ENCODE results near the gene KIAA0408.

Gene KIAA0408

GRCh38 chr6:127481111-127481510 lies 21.9 kb upstream of the KIAA0408 start:
- Histone ChIP-seq H3K4me2 (ENCODE audit: low read depth, low read length) (no peak overlapping the region), H3K9me3 (replicated peaks; ENCODE audit: insufficient read depth, low read length) (no peaks in the 10 kb centered on the region), H3K4me1 (ENCODE audit: low read length) (peaks cover 24% of the 10 kb centered on the region), H4K20me1 (ENCODE audit: insufficient read depth, low read length) (no peaks in the 10 kb centered on the region), H3K9me2 (replicated peaks; ENCODE audit: insufficient read depth, low read length) (no peaks in the 10 kb centered on the region), H3K9ac (ENCODE audit: low read length) (no peak overlapping the region), H3F3A (ENCODE audit: insufficient read depth, low read length) (peaks cover 20% of the 10 kb centered on the region), H3K27ac (ENCODE audit: low read length) (no peak overlapping the region), H2AFZ (ENCODE audit: low read length) (no peak overlapping the region), H3K27me3 (replicated peaks; ENCODE audit: insufficient read depth, low read length) (no peaks in the 10 kb centered on the region), H3K79me2 (ENCODE audit: low read length) (no peaks in the 10 kb centered on the region), H3K36me3 (replicated peaks; ENCODE audit: insufficient read depth, low read length) (no peaks in the 10 kb centered on the region), H3K4me3 (ENCODE audit: low read length) (no peak overlapping the region)
- DNase-seq = no peak
- TF ChIP-seq EZH2 (optimal IDR thresholded peaks at IDR 0.05; ENCODE audit: low read depth, low read length) (no peak), CTCF (IDR thresholded peaks at IDR 0.05; ENCODE audit: low read length) (no peak), EZH2phosphoT487 (IDR thresholded peaks at IDR 0.05; ENCODE audit: low read length) (no peak)

GRCh38 chr6:127477658-127478057 lies 18.5 kb upstream of the KIAA0408 start:
- no peak for DNase-seq
- H3K4me1 ChIP-seq (ENCODE audit: low read length) = no peaks in the 10 kb centered on the region
- no peaks in the 10 kb centered on the region for H3K9me2 ChIP-seq (replicated peaks; ENCODE audit: insufficient read depth, low read length)
- H4K20me1 ChIP-seq (ENCODE audit: insufficient read depth, low read length) = no peaks in the 10 kb centered on the region
- H3K9ac ChIP-seq (ENCODE audit: low read length) = no peak overlapping the region
- no peak for TF ChIP-seq CTCF (IDR thresholded peaks at IDR 0.05; ENCODE audit: low read length)
- no peak for TF ChIP-seq EZH2phosphoT487 (IDR thresholded peaks at IDR 0.05; ENCODE audit: low read length)
- TF ChIP-seq EZH2 (optimal IDR thresholded peaks at IDR 0.05; ENCODE audit: low read depth, low read length) = no peak
- H3K79me2 ChIP-seq (ENCODE audit: low read length) = no peaks in the 10 kb centered on the region
- no peaks in the 10 kb centered on the region for H3F3A ChIP-seq (ENCODE audit: insufficient read depth, low read length)
- H3K4me2 ChIP-seq (ENCODE audit: low read depth, low read length) = no peak overlapping the region
- H3K27me3 ChIP-seq (replicated peaks; ENCODE audit: insufficient read depth, low read length) = no peaks in the 10 kb centered on the region
- no peak overlapping the region for H3K4me3 ChIP-seq (ENCODE audit: low read length)
- H3K9me3 ChIP-seq (replicated peaks; ENCODE audit: insufficient read depth, low read length) = no peaks in the 10 kb centered on the region
- no peak overlapping the region for H2AFZ ChIP-seq (ENCODE audit: low read length)
- no peak overlapping the region for H3K27ac ChIP-seq (ENCODE audit: low read length)
- no peaks in the 10 kb centered on the region for H3K36me3 ChIP-seq (replicated peaks; ENCODE audit: insufficient read depth, low read length)

- Histone ChIP-seq H3K27me3 (replicated peaks; ENCODE audit: insufficient read depth, low read length) (no peaks in the 10 kb centered on the region), H3K4me1 (ENCODE audit: low read length) (no peaks in the 10 kb centered on the region), H3K36me3 (replicated peaks; ENCODE audit: insufficient read depth, low read length) (no peaks in the 10 kb centered on the region), H3K4me3 (ENCODE audit: low read length) (no peak overlapping the region), H3K27ac (ENCODE audit: low read length) (no peak overlapping the region), H3K79me2 (ENCODE audit: low read length) (no peaks in the 10 kb centered on the region), H3K4me2 (ENCODE audit: low read depth, low read length) (no peak overlapping the region), H3F3A (ENCODE audit: insufficient read depth, low read length) (no peaks in the 10 kb centered on the region), H3K9ac (ENCODE audit: low read length) (no peak overlapping the region), H2AFZ (ENCODE audit: low read length) (no peak overlapping the region), H4K20me1 (ENCODE audit: insufficient read depth, low read length) (no peaks in the 10 kb centered on the region), H3K9me3 (replicated peaks; ENCODE audit: insufficient read depth, low read length) (no peaks in the 10 kb centered on the region), H3K9me2 (replicated peaks; ENCODE audit: insufficient read depth, low read length) (no peaks in the 10 kb centered on the region)
- DNase-seq = no peak
- no peak for TF ChIP-seq EZH2 (optimal IDR thresholded peaks at IDR 0.05; ENCODE audit: low read depth, low read length)
- TF ChIP-seq EZH2phosphoT487 (IDR thresholded peaks at IDR 0.05; ENCODE audit: low read length) = no peak
- no peak for TF ChIP-seq CTCF (IDR thresholded peaks at IDR 0.05; ENCODE audit: low read length)
These were observed 16.6 kb upstream of the KIAA0408 start for GRCh38 chr6:127475823-127476176.

All from MM.1S (cell line).